Activated CD4-positive, alpha-beta T cell treated with anti-CD3 and anti-CD28 coated beads for 36 hours (primary cell): ENCODE measurements around the gene TFRC. TPM values are rescaled to one million over a fixed set of nuclear protein-coding genes. Genes with fewer than 3 reads are reported as not detected.
"Not testable (repeated sequence)": the region's sequence is repeated elsewhere in the genome, so short reads cannot be mapped to it uniquely, and the experiment has no call there.

Source experiments
- ATAC-seq: fragments of 200-7000 bp; cut with Tn5 transposase; one replicate; pipeline ENCODE4 v1.10.0; 2021; ENCODE audit warnings: mild to moderate bottlenecking, moderate library complexity
- CTCF ChIA-PET: fragments of 350-600 bp; sonication (Branson Sonifier 250); formaldehyde crosslinking; loops from one replicate; lab custom pipeline; 2021; ENCODE audit warnings: antibody characterized with exemption; lab: Charles Lee
- POLR2A ChIA-PET: fragments of 350-600 bp; sonication (Branson Sonifier 250); formaldehyde crosslinking; loops from one replicate; lab custom pipeline; 2021; ENCODE audit warnings: antibody characterized with exemption, inconsistent platforms; lab: Charles Lee
- DNase-seq: peaks from one replicate; pipeline ENCODE4 v3.0.0-alpha.2; 2020
- H3K27ac Mint-ChIP-seq: one replicate; pipeline ENCODE4 v1.8.0; 2021; ENCODE audit warnings: mixed read lengths
- H3K27me3 Mint-ChIP-seq: one replicate; pipeline ENCODE4 v1.8.0; 2021; ENCODE audit warnings: mixed read lengths
- H3K36me3 Mint-ChIP-seq: one replicate; pipeline ENCODE4 v1.8.0; 2021; ENCODE audit warnings: low read depth, mixed read lengths
- H3K4me1 Mint-ChIP-seq: one replicate; pipeline ENCODE4 v1.8.0; 2021; ENCODE audit warnings: mixed read lengths
- H3K4me3 Mint-ChIP-seq: one replicate; pipeline ENCODE4 v1.8.0; 2021; ENCODE audit warnings: mild to moderate bottlenecking, moderate library complexity, mixed read lengths
- H3K9me3 Mint-ChIP-seq: one replicate; pipeline ENCODE4 v1.8.0; 2021; ENCODE audit warnings: low read depth, mixed read lengths
- intact Hi-C, 2 experiments: fragments of 100-400 bp; cut with DNase I in 1 of 2; cut with micrococcal nuclease in 1 of 2; formaldehyde crosslinking; loops; one replicate each; pipeline versions ENCODE4 v1.14.2 to v1.15.1; 2022 to 2024; cut with DNase I, micrococcal nuclease
- total RNA-seq, 2 experiments: library from RNA; stranded (reverse); gene quantifications; one replicate each; pipeline ENCODE4 v1.2.3, GENCODE V29; 2021

The TFRC gene
- total RNA-seq, 2 experiments from 2014 or later: 373 to 520 TPM

DNA sequence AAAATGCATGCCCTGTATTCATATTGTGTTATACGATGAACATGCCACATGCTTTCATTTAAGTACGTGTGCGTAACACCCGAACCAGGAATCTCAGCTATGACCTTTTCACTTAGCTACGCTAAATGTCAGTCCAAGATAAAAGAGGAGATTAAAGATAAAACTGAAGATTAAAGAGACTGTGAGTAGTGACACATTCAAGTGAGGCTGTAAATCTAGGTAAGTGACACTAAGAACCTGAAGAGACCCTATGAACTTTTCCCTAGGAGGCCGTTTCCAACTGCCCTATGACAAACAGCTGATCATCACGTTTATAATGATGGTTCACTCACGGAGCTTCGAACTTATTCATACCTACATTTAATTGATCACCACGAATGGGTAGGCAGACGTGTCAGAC is 32.2 kb downstream of the TFRC start:
- peak overlapping the region; percentile 4 for H3K27ac Mint-ChIP-seq
- ChIA-PET CTCF (interaction anchor here (0.6 to 10.5 kb wide), 7 partner anchors 9 to 147 kb away, joined by 3 to 83 read pairs (median 3); no protein-coding TSS in a partner anchor), POLR2A (interaction anchor here (0.6 to 1.9 kb wide), 5 partner anchors 15 to 130 kb away, joined by 3 to 5 read pairs (median 4); no protein-coding TSS in a partner anchor)
- DNase-seq (no peak), ATAC-seq (peak; percentile 51)
- peaks cover 6% of the 10 kb centered on the region for H3K4me1 Mint-ChIP-seq
- no peak overlapping the region for H3K4me3 Mint-ChIP-seq
- no peaks in the 10 kb centered on the region for H3K9me3 Mint-ChIP-seq
- H3K36me3 Mint-ChIP-seq: peaks cover 48% of the 10 kb centered on the region
- no peaks in the 10 kb centered on the region for H3K27me3 Mint-ChIP-seq
- intact Hi-C loops: no loop called here

DNA sequence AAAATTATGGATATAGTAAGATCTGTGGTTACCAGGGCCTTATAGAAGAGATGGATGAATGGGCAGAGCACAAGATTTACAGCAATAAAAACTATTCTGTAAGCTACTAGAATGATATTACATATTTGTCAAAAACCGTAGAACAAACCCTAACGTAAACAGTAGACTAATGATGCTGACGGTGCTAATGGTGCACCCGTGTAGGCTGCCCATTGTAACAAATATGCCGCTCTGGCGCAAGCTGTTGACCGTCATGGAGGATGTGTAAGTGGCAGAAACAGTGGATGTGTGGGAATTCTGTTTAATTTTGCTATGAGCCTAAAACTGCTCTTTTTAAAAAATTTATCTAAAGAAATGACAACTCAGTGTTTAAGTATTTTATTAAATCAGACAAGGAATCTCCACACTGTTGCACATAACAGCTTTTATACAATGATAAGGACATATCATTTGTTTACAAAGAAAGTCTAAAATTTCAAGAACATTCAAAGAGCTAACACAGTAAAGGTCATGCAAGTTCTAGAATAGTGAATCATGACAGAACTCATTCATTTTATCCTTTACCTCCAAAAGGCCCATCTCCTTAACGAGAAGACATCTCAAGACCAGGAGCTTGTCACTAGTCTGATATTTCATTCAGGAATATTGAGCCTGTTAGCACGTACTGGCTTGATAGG is 32.8 kb downstream of the TFRC start:
- Mint-ChIP-seq H3K4me3 (no peak overlapping the region), H3K4me1 (peaks cover 6% of the 10 kb centered on the region), H3K9me3 (no peaks in the 10 kb centered on the region), H3K36me3 (peaks cover 44% of the 10 kb centered on the region), H3K27ac (no peak overlapping the region), H3K27me3 (no peaks in the 10 kb centered on the region)
- DNase-seq (no peak), ATAC-seq (no peak)
- ChIA-PET CTCF (interaction anchor here (0.6 to 10.5 kb wide), 7 partner anchors 9 to 148 kb away, joined by 3 to 83 read pairs (median 3); no protein-coding TSS in a partner anchor), POLR2A (interaction anchor here (0.6 to 1.9 kb wide), 4 partner anchors 16 to 25 kb away, joined by 3 to 5 read pairs (median 4); no protein-coding TSS in a partner anchor)
- intact Hi-C loops: no loop called here

DNA sequence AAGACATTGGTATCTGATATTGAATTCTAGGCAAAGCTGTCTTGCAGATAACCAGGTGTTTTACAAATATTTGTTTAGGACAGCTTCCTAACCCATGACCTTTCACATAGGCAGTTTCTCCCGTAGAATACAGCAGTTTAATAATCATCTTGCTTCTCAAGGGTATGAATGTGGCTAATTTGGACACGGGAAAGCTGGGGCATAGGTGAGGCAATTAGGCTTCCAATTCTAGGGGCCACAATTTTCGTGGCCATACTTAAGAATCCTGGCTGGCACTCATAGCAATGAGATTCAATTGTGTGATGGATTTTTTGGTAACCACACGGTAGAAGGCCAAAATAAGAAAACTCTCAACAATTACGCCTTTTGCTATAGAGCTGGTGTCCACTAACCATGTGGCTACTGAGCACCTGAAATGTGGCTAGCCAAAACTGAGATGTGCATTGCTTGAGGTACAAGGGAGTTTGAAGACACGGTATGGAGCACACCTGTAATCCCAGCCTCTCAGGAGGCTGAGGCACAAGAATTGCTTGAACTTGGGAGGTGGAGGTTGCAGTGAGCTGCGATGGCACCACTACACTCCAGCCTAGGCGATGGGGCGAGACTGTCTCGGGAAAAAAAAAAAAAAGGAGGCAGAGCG is 34.4 kb downstream of the TFRC start:
- peak; percentile 26 for ATAC-seq
- Mint-ChIP-seq H3K4me3 (no peak overlapping the region), H3K27me3 (no peaks in the 10 kb centered on the region), H3K36me3 (peaks cover 43% of the 10 kb centered on the region), H3K9me3 (no peaks in the 10 kb centered on the region), H3K27ac (no peak overlapping the region), H3K4me1 (peaks cover 6% of the 10 kb centered on the region)
- intact Hi-C loops: no loop called here
- no peak for DNase-seq
- CTCF ChIA-PET: interaction anchor here (0.8 to 1.3 kb wide), 2 partner anchors 24 to 31 kb away, joined by 4 read pairs; no protein-coding TSS in a partner anchor
- POLR2A ChIA-PET: interaction anchor here (0.6 to 0.7 kb wide), 3 partner anchors 31 to 585 kb away, joined by 3 to 7 read pairs (median 4); no protein-coding TSS in a partner anchor

GRCh38 chr3:196044513-196044912 is 37.4 kb downstream of the TFRC start:
- ChIA-PET POLR2A (interaction anchor here (0.6 kb wide), 2 partner anchors 8 to 49 kb away, joined by 4 to 7 read pairs; no protein-coding TSS in a partner anchor), CTCF (interaction anchor here (0.5 kb wide), 1 partner anchor 50 kb away, joined by 4 read pairs; no protein-coding TSS in a partner anchor)
- peaks cover 23% of the 10 kb centered on the region for H3K36me3 Mint-ChIP-seq
- peaks cover 8% of the 10 kb centered on the region for H3K9me3 Mint-ChIP-seq
- no peaks in the 10 kb centered on the region for H3K27me3 Mint-ChIP-seq
- H3K4me1 Mint-ChIP-seq: peaks cover 4% of the 10 kb centered on the region
- ATAC-seq: no peak
- H3K27ac Mint-ChIP-seq: no peak overlapping the region
- DNase-seq: no peak
- intact Hi-C loops: no loop called here
- H3K4me3 Mint-ChIP-seq: no peak overlapping the region

DNA sequence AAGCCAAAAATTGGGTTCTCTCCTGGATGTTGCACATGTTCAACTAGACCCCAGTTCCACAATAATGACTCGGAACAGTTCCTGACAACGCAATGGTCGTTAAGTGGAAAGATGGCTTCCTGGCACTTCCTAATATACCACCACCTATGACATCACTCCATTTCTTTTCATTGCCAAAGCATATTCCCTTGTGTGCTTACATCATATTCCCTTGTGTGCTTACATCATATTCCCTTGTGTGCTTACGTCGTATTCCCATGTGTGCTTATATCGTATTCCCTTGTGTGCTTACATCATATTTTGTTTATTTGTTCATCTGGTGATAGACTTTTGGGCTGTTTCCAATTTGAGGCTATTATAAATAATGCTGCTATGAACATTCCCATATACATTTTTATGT is 39.2 kb downstream of the TFRC start:
- DNase-seq (no peak), ATAC-seq (no peak)
- peaks cover 7% of the 10 kb centered on the region for H3K4me1 Mint-ChIP-seq
- ChIA-PET POLR2A (no interaction called here), CTCF (no interaction called here)
- H3K27me3 Mint-ChIP-seq: no peaks in the 10 kb centered on the region
- no peak overlapping the region for H3K4me3 Mint-ChIP-seq
- no peak overlapping the region for H3K27ac Mint-ChIP-seq
- H3K9me3 Mint-ChIP-seq: peaks cover 10% of the 10 kb centered on the region
- intact Hi-C loops: no loop called here
- H3K36me3 Mint-ChIP-seq: peaks cover 17% of the 10 kb centered on the region

GRCh38 chr3:196039359-196039758 is 42.5 kb downstream of the TFRC start:
- POLR2A ChIA-PET: interaction anchor here (0.8 kb wide), 2 partner anchors 25 to 149 kb away, joined by 5 to 9 read pairs; no protein-coding TSS in a partner anchor
- H3K27ac Mint-ChIP-seq: no peak overlapping the region
- ATAC-seq (no peak), DNase-seq (no peak)
- H3K4me1 Mint-ChIP-seq: peaks cover 8% of the 10 kb centered on the region
- peaks cover 11% of the 10 kb centered on the region for H3K9me3 Mint-ChIP-seq
- no peak overlapping the region for H3K4me3 Mint-ChIP-seq
- CTCF ChIA-PET: interaction anchor here (0.8 to 1.5 kb wide), 4 partner anchors 10 to 189 kb away, joined by 3 to 5 read pairs (median 3); no protein-coding TSS in a partner anchor
- peaks cover 14% of the 10 kb centered on the region for H3K36me3 Mint-ChIP-seq
- H3K27me3 Mint-ChIP-seq: no peaks in the 10 kb centered on the region
- intact Hi-C loops: no loop called here

GRCh38 chr3:196026059-196026458 is 55.8 kb downstream of the TFRC start:
- H3K36me3 Mint-ChIP-seq, DNase-seq, ATAC-seq, H3K4me3 Mint-ChIP-seq, H3K9me3 Mint-ChIP-seq, POLR2A ChIA-PET, H3K27me3 Mint-ChIP-seq, H3K4me1 Mint-ChIP-seq, H3K27ac Mint-ChIP-seq: not testable (repeated sequence)
- intact Hi-C loops: loop anchor here in 1 of 2 experiments (1.0 kb wide), 1 partner anchor 170 kb away; no protein-coding TSS in a partner anchor
- CTCF ChIA-PET: interaction anchor here (0.8 to 2.5 kb wide), 4 partner anchors 10 to 173 kb away, joined by 3 to 7 read pairs (median 5); no protein-coding TSS in a partner anchor

DNA sequence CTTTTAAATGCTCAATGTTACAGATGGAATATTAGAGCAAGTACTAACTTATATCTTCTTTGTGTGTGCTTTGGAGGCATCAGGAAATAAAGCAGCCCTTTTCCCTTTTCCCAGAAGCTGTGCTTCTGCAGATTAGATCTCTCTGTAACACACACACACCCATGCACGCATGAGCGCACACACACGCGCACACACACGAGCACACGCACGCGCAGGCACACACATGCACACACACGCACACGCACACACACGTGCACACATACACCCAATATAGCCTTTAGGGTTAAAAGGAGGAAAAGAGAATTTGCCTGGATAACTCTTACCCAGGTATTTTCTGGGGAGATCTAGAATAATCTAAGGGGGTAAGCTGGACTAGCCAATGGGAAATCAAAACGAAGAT is 56.9 kb downstream of the TFRC start:
- no peak overlapping the region for H3K4me3 Mint-ChIP-seq
- H3K9me3 Mint-ChIP-seq: no peaks in the 10 kb centered on the region
- intact Hi-C loops: no loop called here

GRCh38 chr3:196023947-196024346 is 57.9 kb downstream of the TFRC start:
- H3K4me3 Mint-ChIP-seq: no peak overlapping the region
- H3K9me3 Mint-ChIP-seq: no peaks in the 10 kb centered on the region
- POLR2A ChIA-PET: no interaction called here
- CTCF ChIA-PET: interaction anchor here (1.5 to 1.7 kb wide), 3 partner anchors 21 to 499 kb away, joined by 3 to 7 read pairs (median 4); no protein-coding TSS in a partner anchor
- peaks cover 2% of the 10 kb centered on the region for H3K27me3 Mint-ChIP-seq
- H3K4me1 Mint-ChIP-seq: peaks cover 2% of the 10 kb centered on the region
- no peak for DNase-seq
- ATAC-seq: no peak
- intact Hi-C loops: loop anchor here in 1 of 2 experiments (2.0 kb wide), 1 partner anchor 173 kb away; no protein-coding TSS in a partner anchor
- no peak overlapping the region for H3K27ac Mint-ChIP-seq
- no peaks in the 10 kb centered on the region for H3K36me3 Mint-ChIP-seq

More for the DNA sequence above, 56.9 kb downstream of the TFRC start:
- Mint-ChIP-seq H3K27ac (no peak overlapping the region), H3K27me3 (peaks cover 4% of the 10 kb centered on the region), H3K4me1 (no peaks in the 10 kb centered on the region), H3K36me3 (no peaks in the 10 kb centered on the region)
- ATAC-seq: no peak
- ChIA-PET CTCF (interaction anchor here (1.5 to 2.5 kb wide), 2 partner anchors 172 to 498 kb away, joined by 3 to 7 read pairs; no protein-coding TSS in a partner anchor), POLR2A (no interaction called here)
- DNase-seq: no peak

DNA sequence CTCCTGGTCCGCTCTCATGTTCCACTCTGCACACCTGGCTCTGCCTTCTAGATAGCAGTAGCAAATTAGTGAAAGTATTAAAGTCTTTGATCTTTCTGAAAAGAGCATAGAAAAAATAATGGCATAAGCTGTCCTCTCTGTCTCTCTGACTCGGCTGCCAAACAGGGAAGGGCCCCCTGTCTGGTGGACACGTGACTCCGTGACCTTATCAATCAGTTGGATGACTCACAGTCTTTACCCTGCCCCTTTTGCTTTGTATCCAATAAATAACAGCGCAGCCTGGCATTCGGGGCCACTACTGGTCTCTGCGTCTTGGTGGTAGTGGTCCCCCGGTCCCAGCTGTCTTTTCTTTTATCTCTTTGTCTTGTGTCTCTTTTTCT is 59.4 kb downstream of the TFRC start:
- H3K27ac Mint-ChIP-seq, H3K9me3 Mint-ChIP-seq, H3K4me3 Mint-ChIP-seq, POLR2A ChIA-PET, H3K36me3 Mint-ChIP-seq, H3K4me1 Mint-ChIP-seq, DNase-seq, H3K27me3 Mint-ChIP-seq, ATAC-seq: not testable (repeated sequence)
- intact Hi-C loops: loop anchor here (1.0 to 2.0 kb wide), 2 partner anchors 174 kb away; no protein-coding TSS in a partner anchor
- CTCF ChIA-PET: interaction anchor here (0.6 to 1.7 kb wide), 5 partner anchors 19 to 663 kb away, joined by 3 to 7 read pairs (median 4); no protein-coding TSS in a partner anchor

DNA sequence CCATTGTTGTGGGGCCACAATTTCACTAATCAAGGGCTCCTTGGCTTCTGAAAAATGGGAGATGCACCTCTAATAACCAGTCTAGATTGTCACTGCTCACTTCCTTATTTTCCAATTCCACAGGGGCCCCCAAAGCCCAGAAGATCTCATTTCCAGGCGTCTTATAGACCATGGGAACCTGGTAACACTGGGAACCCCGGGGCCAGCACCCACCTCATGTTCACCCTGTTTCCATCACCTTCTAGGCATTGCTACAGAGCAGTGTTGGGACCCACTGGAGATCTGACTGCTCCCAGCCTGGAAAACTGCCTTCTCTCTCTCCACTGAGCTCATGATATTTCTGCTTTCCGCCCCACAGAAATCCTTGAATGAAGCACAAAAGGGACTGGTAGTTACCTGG is 61.5 kb downstream of the TFRC start:
- H3K4me1 Mint-ChIP-seq: peaks cover 2% of the 10 kb centered on the region
- POLR2A ChIA-PET: no interaction called here
- CTCF ChIA-PET: no interaction called here
- intact Hi-C loops: no loop called here
- H3K4me3 Mint-ChIP-seq: no peak overlapping the region
- H3K36me3 Mint-ChIP-seq: no peaks in the 10 kb centered on the region
- no peak for DNase-seq
- no peak for ATAC-seq
- H3K27me3 Mint-ChIP-seq: peaks cover 2% of the 10 kb centered on the region
- H3K27ac Mint-ChIP-seq: no peak overlapping the region
- H3K9me3 Mint-ChIP-seq: peaks cover 2% of the 10 kb centered on the region
